ENCODE data around the gene ZKSCAN1. TPM values are rescaled to one million over a fixed set of nuclear protein-coding genes. Genes with fewer than 3 reads are reported as not detected.

Gene ZKSCAN1
- total RNA-seq, 1 donor from 2014 or later: 32.9 TPM

- H3K27me3 ChIP-seq (ENCODE audit: control insufficient read depth in 3 of 3, insufficient read depth in 3 of 3, low read length in 3 of 3): no peaks in the 10 kb centered on the region
- H3K36me3 ChIP-seq (ENCODE audit: control insufficient read depth in 3 of 3, insufficient read depth in 3 of 3, low read length in 3 of 3): peaks cover 3% of the 10 kb centered on the region in 3 donors
- no peaks in the 10 kb centered on the region for H3K9me3 ChIP-seq (ENCODE audit: control insufficient read depth in 3 of 3, low read length in 3 of 3)
- H3K9ac ChIP-seq (ENCODE audit: low read depth in 1 of 3, low read length in 3 of 3): no peak overlapping the region
- H3K27ac ChIP-seq (ENCODE audit: low read depth, low read length): no peak overlapping the region
- H3K4me3 ChIP-seq (ENCODE audit: low read length in 3 of 3): no peak overlapping the region
- H3K4me1 ChIP-seq (ENCODE audit: control insufficient read depth in 3 of 3, insufficient read depth in 3 of 3, low read length in 3 of 3): peaks cover 24 to 31% (median 25%) of the 10 kb centered on the region in 3 donors
Measured at GRCh38 chr7:100085515-100085914, 70.1 kb downstream of the ZKSCAN1 start.

- Histone ChIP-seq H3K9me3 (ENCODE audit: control insufficient read depth in 3 of 3, low read length in 3 of 3) (no peaks in the 10 kb centered on the region), H3K27me3 (ENCODE audit: control insufficient read depth in 3 of 3, insufficient read depth in 3 of 3, low read length in 3 of 3) (no peaks in the 10 kb centered on the region), H3K27ac (ENCODE audit: low read depth, low read length) (no peak overlapping the region), H3K36me3 (ENCODE audit: control insufficient read depth in 3 of 3, insufficient read depth in 3 of 3, low read length in 3 of 3) (peaks cover 19 to 20% (median 20%) of the 10 kb centered on the region in 3 donors), H3K4me3 (ENCODE audit: low read length in 3 of 3) (no peak overlapping the region), H3K4me1 (ENCODE audit: control insufficient read depth in 3 of 3, insufficient read depth in 3 of 3, low read length in 3 of 3) (peaks cover 20 to 25% (median 23%) of the 10 kb centered on the region in 3 donors), H3K9ac (ENCODE audit: low read depth in 1 of 3, low read length in 3 of 3) (no peak overlapping the region)
Measured at GRCh38 chr7:100087055-100087750, 71.8 kb downstream of the ZKSCAN1 start.

GRCh38 chr7:100088095-100088620 lies 72.8 kb downstream of the ZKSCAN1 start:
- H3K9me3 ChIP-seq (ENCODE audit: control insufficient read depth in 3 of 3, low read length in 3 of 3): no peaks in the 10 kb centered on the region
- peak overlapping the region; percentile 78 to 94 (median 88) for H3K9ac ChIP-seq (ENCODE audit: low read depth in 1 of 3, low read length in 3 of 3)
- no peaks in the 10 kb centered on the region for H3K27me3 ChIP-seq (ENCODE audit: control insufficient read depth in 3 of 3, insufficient read depth in 3 of 3, low read length in 3 of 3)

GRCh38 chr7:100088621-100089457 lies 73.4 kb downstream of the ZKSCAN1 start, which contains the start of gene COPS6:
Gene COPS6, plus strand, starts transcription at chr7:100088969. Its CDS starts 22 bp downstream, at chr7:100088991.
- Histone ChIP-seq H3K4me1 (ENCODE audit: control insufficient read depth in 3 of 3, insufficient read depth in 3 of 3, low read length in 3 of 3) (peaks cover 16 to 27% (median 26%) of the 10 kb centered on the region in 3 donors), H3K9me3 (ENCODE audit: control insufficient read depth in 3 of 3, low read length in 3 of 3) (no peaks in the 10 kb centered on the region), H3K9ac (ENCODE audit: low read depth in 1 of 3, low read length in 3 of 3) (peak within 1 kb of the TSS; percentile 78 to 94 (median 88))

More at GRCh38 chr7:100088095-100088620, 72.8 kb downstream of the ZKSCAN1 start:
- Histone ChIP-seq H3K4me1 (ENCODE audit: control insufficient read depth in 3 of 3, insufficient read depth in 3 of 3, low read length in 3 of 3) (peaks cover 15 to 20% (median 20%) of the 10 kb centered on the region in 3 donors), H3K27ac (ENCODE audit: low read depth, low read length) (peak overlapping the region; percentile 73), H3K36me3 (ENCODE audit: control insufficient read depth in 3 of 3, insufficient read depth in 3 of 3, low read length in 3 of 3) (peaks cover 28 to 30% (median 30%) of the 10 kb centered on the region in 3 donors), H3K4me3 (ENCODE audit: low read length in 3 of 3) (peak overlapping the region; percentile 71 to 96 (median 93))

GRCh38 chr7:100089458-100090196 lies 74.2 kb downstream of the ZKSCAN1 start:
- Histone ChIP-seq H3K4me3 (ENCODE audit: low read length in 3 of 3) (peak overlapping the region; percentile 93 to 96 (median 95)), H3K36me3 (ENCODE audit: control insufficient read depth in 3 of 3, insufficient read depth in 3 of 3, low read length in 3 of 3) (peaks cover 39 to 44% (median 43%) of the 10 kb centered on the region in 3 donors), H3K27ac (ENCODE audit: low read depth, low read length) (peak overlapping the region; percentile 73), H3K9me3 (ENCODE audit: control insufficient read depth in 3 of 3, low read length in 3 of 3) (no peaks in the 10 kb centered on the region), H3K4me1 (ENCODE audit: control insufficient read depth in 3 of 3, insufficient read depth in 3 of 3, low read length in 3 of 3) (peaks cover 19 to 31% (median 27%) of the 10 kb centered on the region in 3 donors), H3K9ac (ENCODE audit: low read depth in 1 of 3, low read length in 3 of 3) (peak overlapping the region; percentile 78 to 94 (median 88)), H3K27me3 (ENCODE audit: control insufficient read depth in 3 of 3, insufficient read depth in 3 of 3, low read length in 3 of 3) (no peaks in the 10 kb centered on the region)

More at GRCh38 chr7:100088621-100089457, 73.4 kb downstream of the ZKSCAN1 start, which contains the start of gene COPS6:
- no peaks in the 10 kb centered on the region for H3K27me3 ChIP-seq (ENCODE audit: control insufficient read depth in 3 of 3, insufficient read depth in 3 of 3, low read length in 3 of 3)
- peak within 1 kb of the TSS; percentile 73 for H3K27ac ChIP-seq (ENCODE audit: low read depth, low read length)
- H3K4me3 ChIP-seq (ENCODE audit: low read length in 3 of 3): peak within 1 kb of the TSS; percentile 93 to 96 (median 95)
- H3K36me3 ChIP-seq (ENCODE audit: control insufficient read depth in 3 of 3, insufficient read depth in 3 of 3, low read length in 3 of 3): peaks cover 34 to 37% (median 36%) of the 10 kb centered on the region in 3 donors

- peaks cover 50 to 54% (median 52%) of the 10 kb centered on the region in 3 donors for H3K36me3 ChIP-seq (ENCODE audit: control insufficient read depth in 3 of 3, insufficient read depth in 3 of 3, low read length in 3 of 3)
- no peak overlapping the region for H3K9ac ChIP-seq (ENCODE audit: low read depth in 1 of 3, low read length in 3 of 3)
- H3K27ac ChIP-seq (ENCODE audit: low read depth, low read length): no peak overlapping the region
Measured at GRCh38 chr7:100090527-100091410, 75.4 kb downstream of the ZKSCAN1 start.

More at GRCh38 chr7:100090527-100091410, 75.4 kb downstream of the ZKSCAN1 start:
- Histone ChIP-seq H3K4me1 (ENCODE audit: control insufficient read depth in 3 of 3, insufficient read depth in 3 of 3, low read length in 3 of 3) (peaks cover 19 to 31% (median 27%) of the 10 kb centered on the region in 3 donors), H3K27me3 (ENCODE audit: control insufficient read depth in 3 of 3, insufficient read depth in 3 of 3, low read length in 3 of 3) (no peaks in the 10 kb centered on the region), H3K4me3 (ENCODE audit: low read length in 3 of 3) (no peak overlapping the region), H3K9me3 (ENCODE audit: control insufficient read depth in 3 of 3, low read length in 3 of 3) (no peaks in the 10 kb centered on the region)

Other genes with a start within 250 kb of the ZKSCAN1 start
- not detected for gene CYP3A4, start 231.4 kb upstream of the ZKSCAN1 start, total RNA-seq
- gene CYP3A43, start 187.6 kb upstream of the ZKSCAN1 start, total RNA-seq: not detected
- not detected for gene OR2AE1, start 138.6 kb upstream of the ZKSCAN1 start, total RNA-seq
- 15.1 TPM for gene TRIM4, start 96.1 kb upstream of the ZKSCAN1 start, total RNA-seq
- gene GJC3, start 86.0 kb upstream of the ZKSCAN1 start, total RNA-seq: 1.0 TPM
- gene AZGP1, start 39.6 kb upstream of the ZKSCAN1 start, total RNA-seq: 9.4 TPM
- 11.5 TPM for gene ZSCAN21, start 34.2 kb downstream of the ZKSCAN1 start, total RNA-seq
- gene ZNF3, start 66.1 kb downstream of the ZKSCAN1 start, total RNA-seq: 34.4 TPM
- gene COPS6, start 73.4 kb downstream of the ZKSCAN1 start, total RNA-seq: 57.4 TPM
- 42.3 TPM for gene MCM7, start 85.8 kb downstream of the ZKSCAN1 start, total RNA-seq
- 20.9 TPM for gene AP4M1, start 86.0 kb downstream of the ZKSCAN1 start, total RNA-seq
- 11.0 TPM for gene TAF6, start 103.8 kb downstream of the ZKSCAN1 start, total RNA-seq
- 25.6 TPM for gene CNPY4, start 104.0 kb downstream of the ZKSCAN1 start, total RNA-seq
- 1.0 TPM for gene MBLAC1, start 111.4 kb downstream of the ZKSCAN1 start, total RNA-seq
- 73.1 TPM for gene LAMTOR4, start 133.3 kb downstream of the ZKSCAN1 start, total RNA-seq
- gene TRAPPC14, start 143.1 kb downstream of the ZKSCAN1 start, total RNA-seq: 2.6 TPM
- gene GAL3ST4, start 153.0 kb downstream of the ZKSCAN1 start, total RNA-seq: 2.1 TPM
- gene GPC2, start 161.8 kb downstream of the ZKSCAN1 start, total RNA-seq: 5.2 TPM
- gene STAG3, start 162.3 kb downstream of the ZKSCAN1 start, total RNA-seq: 0.52 TPM
- gene PVRIG, start 204.4 kb downstream of the ZKSCAN1 start, total RNA-seq: not detected

Data from skeletal muscle tissue (tissue), 4 donors.